Astrocyte of the spinal cord (primary cell): ENCODE results near the gene TTC9C.
"Not testable (repeated sequence)": the region's sequence is repeated elsewhere in the genome, so short reads cannot be mapped to it uniquely, and the experiment has no call there.

Experiments used
- DNase-seq: peaks from one replicate; pipeline ENCODE4 v3.0.0; 2011; ENCODE audit warnings: low read depth, low spot score
- H3K4me3 ChIP-seq: 2 replicates; pipeline ENCODE4 v1.5.1; 2011; ENCODE audit warnings: low read depth, mild to moderate bottlenecking, low read length, moderate library complexity
- in situ Hi-C: cut with HindIII; loops from 2 replicates; pipeline ENCODE4 v1.10.0; 2017; ENCODE audit warnings: low sequenced_read_pairs
- TF ChIP-seq, protein P1 (sequence below): IDR thresholded peaks from 2 replicates; pipeline ENCODE4 v1.5.1; 2012; ENCODE audit warnings: low read depth, mild to moderate bottlenecking, low read length, inconsistent platforms

Gene TTC9C

DNA sequence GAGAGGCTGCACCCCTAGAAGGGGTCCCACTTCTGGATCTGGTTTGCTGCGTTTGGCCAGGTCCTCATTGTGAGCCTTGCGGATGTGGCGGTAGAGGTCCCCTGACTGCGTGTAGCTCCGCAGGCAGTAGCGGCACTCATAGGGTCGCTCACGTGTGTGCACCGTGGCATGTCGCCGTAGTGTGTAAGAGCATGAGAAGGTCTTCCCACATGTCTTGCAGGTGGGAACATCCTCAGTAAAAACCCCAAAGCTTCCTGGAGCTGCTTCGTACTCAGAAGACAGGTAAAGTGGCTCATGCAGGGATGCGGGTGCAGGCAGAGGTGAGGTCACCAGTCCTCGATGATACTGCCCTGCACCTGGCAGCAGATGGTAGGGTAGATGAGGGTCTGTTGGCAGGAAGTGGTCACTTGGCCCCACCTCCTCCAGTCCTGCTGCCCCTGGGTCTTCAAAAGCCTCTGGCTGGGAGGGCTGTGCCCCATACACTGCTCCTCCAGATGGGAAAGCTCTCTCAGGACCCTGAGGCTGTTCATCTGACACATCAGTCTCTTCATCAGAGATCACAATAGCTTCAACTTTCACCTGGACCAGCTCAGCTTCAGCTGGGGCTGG is 24.0 kb downstream of the TTC9C start:
- H3K4me3 ChIP-seq = no peak overlapping the region
- in situ Hi-C loops = no loop called here
- TF ChIP-seq, protein P1, sequence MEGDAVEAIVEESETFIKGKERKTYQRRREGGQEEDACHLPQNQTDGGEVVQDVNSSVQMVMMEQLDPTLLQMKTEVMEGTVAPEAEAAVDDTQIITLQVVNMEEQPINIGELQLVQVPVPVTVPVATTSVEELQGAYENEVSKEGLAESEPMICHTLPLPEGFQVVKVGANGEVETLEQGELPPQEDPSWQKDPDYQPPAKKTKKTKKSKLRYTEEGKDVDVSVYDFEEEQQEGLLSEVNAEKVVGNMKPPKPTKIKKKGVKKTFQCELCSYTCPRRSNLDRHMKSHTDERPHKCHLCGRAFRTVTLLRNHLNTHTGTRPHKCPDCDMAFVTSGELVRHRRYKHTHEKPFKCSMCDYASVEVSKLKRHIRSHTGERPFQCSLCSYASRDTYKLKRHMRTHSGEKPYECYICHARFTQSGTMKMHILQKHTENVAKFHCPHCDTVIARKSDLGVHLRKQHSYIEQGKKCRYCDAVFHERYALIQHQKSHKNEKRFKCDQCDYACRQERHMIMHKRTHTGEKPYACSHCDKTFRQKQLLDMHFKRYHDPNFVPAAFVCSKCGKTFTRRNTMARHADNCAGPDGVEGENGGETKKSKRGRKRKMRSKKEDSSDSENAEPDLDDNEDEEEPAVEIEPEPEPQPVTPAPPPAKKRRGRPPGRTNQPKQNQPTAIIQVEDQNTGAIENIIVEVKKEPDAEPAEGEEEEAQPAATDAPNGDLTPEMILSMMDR = no peak
- no peak for DNase-seq

DNA sequence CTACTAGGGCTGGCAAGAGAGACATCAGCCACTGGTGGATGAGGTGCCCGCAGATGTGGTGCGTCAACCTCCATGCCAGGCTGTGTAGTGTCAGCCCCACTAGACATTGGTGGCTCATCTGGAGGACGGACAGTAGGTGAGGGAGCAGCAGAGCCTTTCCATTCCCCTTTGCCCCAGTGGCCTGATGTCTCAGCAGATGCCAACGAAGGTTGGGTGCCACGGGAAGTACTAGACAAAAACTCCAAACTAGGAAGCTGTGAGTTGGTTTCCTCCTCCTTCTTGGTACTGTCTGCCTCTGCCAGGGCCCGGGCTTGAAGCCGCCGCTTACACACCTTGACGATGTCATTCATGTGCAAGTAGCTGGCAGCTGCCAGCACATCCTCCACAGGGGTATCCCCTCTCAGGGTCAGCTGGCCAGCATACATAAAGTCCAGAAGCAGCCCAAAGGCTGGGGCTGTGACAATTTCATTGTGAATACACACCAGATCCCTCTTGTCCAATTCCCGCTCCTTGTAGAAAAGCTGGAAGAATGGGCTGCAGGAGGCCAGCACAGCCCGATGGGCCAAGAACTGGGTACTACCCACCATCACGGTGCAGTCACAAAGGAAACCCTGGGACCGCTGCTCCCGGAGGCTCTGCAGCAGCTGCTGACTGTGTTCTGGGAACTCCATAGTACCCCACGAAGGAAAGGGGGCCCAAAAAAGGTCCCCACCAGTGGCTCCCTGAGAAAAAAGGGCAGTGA is 24.9 kb downstream of the TTC9C start:
- peak overlapping the region; percentile 78 for H3K4me3 ChIP-seq
- TF ChIP-seq, protein P1 = no peak
- in situ Hi-C loops = no loop called here
- DNase-seq = no peak

DNA sequence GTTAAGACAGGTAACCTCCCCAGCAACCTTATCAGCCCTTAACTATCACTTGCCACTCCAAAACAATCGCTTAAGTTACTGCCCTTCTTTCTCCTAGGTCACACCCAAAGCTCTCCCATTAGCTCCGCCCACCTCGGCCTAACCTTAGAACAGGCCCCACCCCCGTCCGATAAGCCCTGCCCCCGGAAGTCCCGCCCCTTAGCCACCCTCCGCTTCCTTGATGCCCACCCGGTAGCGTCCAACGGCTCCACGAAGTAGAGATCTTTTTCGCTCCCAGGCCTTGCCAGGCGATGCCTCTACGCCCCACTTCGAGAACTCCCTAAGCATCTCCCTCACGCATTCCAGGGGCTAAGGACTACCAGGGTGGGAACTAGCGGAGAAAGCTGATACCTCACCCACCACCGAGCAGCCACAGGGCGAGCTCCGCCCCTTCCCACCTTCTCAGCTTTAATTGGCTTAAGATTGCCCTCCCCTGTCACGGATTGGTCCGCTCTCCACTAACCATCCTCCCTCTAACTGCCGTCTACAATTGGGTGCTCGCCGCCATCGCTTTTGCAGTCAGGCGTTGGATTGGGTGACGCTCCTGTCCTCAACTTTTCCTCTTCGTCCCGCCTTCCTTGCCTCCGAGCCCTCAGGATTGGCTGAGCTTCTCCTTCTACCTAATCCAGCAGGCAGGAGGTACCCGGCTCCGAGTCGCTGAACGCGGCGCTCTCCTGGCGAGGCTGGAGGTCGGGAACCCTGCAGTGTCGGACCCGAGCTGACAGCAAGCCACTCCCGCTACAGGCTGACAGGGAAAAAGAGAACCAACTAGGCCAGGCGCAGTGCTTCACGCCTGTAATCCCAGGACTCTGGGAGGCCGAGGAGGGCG is 25.7 kb downstream of the TTC9C start, which contains the start of gene ZBTB3:
Gene ZBTB3 (minus strand): TSS at position 425 of the 868 bp plus-strand sequence. CDS start 496 bp downstream, outside the sequence.
- H3K4me3 ChIP-seq = peak within 1 kb of the TSS; percentile 78
- in situ Hi-C loops = no loop called here

DNA sequence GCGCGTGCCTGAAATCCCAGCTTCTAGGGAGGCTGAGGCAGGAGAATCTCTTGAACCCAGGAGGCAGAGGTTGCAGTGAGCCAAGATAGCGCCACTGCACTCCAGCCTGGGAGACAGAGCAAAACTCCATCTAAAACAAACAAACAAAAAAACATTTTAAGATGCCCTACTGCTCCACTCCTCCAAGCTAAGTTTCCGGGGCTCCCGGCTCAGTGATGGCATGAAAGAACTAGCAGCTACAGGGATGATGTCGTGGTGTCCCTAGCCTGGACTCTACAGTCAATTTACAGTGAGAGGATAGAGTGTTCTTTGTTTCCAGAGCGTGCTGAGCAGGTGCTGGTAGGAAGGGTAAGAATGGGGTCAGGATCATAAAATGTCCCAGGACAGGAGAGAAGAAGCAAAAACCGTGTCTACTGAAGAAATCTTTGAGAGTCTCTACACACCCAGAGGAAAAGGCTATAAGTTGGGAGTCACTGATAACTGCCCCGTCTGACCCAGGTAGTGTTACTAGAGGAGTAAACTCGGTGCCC is 26.9 kb downstream of the TTC9C start:
- no peak overlapping the region for H3K4me3 ChIP-seq
- in situ Hi-C loops = no loop called here
- TF ChIP-seq, protein P1 = no peak
- no peak for DNase-seq

More for the DNA sequence above, 25.7 kb downstream of the TTC9C start, which contains the start of gene ZBTB3:
- TF ChIP-seq, protein P1 = no peak
- peak; percentile 99 for DNase-seq

DNA sequence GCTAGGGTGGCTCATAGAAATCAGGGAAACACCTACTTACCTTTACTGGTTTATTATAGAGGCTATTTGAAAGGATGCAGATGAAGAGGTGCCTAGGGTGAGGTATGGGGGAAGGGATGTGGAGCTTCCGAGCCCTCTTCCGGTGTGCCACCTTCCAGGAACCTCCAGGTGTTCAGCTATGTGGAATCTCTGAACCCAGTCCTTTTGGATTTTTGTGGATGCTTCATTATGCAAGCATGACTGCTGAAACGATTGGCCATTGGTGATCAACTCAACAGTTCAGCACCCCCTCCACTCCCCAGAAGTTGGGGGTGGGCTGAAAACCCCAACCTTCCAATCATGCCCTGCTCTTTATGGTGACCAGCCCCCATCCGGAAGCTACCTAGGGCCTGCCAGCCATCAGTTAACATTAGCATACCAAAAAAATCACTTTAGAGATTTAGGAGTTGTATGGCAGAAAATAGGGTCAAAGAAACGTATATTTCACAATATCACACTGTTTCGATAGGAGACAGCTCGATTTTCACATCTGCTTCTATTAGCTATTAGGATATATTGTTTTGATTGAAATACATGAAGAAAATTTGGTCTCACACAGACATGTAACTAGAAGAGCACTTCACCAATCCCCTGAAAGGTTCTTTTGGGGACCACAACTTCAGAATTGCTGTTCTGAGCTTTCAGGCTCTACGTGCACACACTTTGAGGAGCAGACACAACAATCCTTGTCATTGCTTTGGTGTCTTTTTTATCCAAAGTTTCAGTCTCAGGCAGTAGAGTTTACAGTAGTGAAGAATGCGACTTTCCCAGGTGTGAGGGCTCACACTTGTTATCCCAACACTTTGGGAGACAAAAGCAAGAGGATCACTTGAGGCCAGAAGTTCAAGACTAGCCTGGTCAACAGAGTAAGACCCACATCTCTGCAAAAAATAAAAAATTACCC is 29.8 kb downstream of the TTC9C start:
- DNase-seq = no peak
- TF ChIP-seq, protein P1 = no peak
- in situ Hi-C loops = no loop called here
- no peak overlapping the region for H3K4me3 ChIP-seq

DNA sequence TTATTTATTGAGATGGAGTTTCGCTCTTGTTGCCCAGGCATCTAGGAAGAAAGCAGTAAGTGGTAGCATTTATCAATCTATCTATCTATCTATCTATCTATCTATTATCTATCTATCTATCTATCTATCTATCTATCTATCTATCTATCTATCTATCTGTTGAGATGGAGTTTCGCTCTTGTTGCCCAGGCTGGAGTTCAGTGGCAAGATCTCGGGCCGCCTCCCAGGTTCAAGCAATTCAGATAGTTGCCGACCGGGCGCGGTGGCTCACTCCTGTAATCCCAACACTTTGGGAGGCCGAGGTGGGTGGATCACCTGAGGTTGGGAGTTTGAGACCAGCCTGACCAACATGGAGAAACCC is 32.6 kb downstream of the TTC9C start:
- H3K4me3 ChIP-seq = peak overlapping the region; percentile 80
- in situ Hi-C loops, DNase-seq: not testable (repeated sequence)
